HepG2 (cell line): ENCODE results near the gene CNTN4. TPM values are rescaled to one million over a fixed set of nuclear protein-coding genes. Genes with fewer than 3 reads are reported as not detected.

ENCODE experiments used
- ATAC-seq: fragments of 200-7000 bp; cut with Tn5 transposase; 3 replicates; pipeline ENCODE4 v1.9.1; 2020; ENCODE audit warnings: mild to moderate bottlenecking, moderate library complexity
- BruUV-seq: library from RNA; stranded (reverse); fragments of 400-500 nt; replicated peaks from 2 replicates; lab custom pipeline; 2021; lab: Mats Ljungman, UMichigan
- CTCF ChIA-PET: fragments of 300-600 bp; formaldehyde crosslinking; extraction: SDS; loops from one replicate; lab custom pipeline; 2021; ENCODE audit warnings: low total read pairs, inconsistent platforms, low intra/inter-chr PET ratio; lab: Yijun Ruan, JAX
- POLR2A ChIA-PET: fragments of 350-600 bp; sonication (Branson Sonifier 250); formaldehyde crosslinking; loops from one replicate; lab custom pipeline; 2020; ENCODE audit warnings: antibody characterized with exemption, inconsistent platforms; lab: Yijun Ruan, JAX
- DNase-seq: peaks from one replicate; pipeline ENCODE4 v3.0.0-alpha.2; 2015; ENCODE audit warnings: low spot score
- FAIRE-seq: peaks from 3 replicates; lab custom pipeline; 2011; peaks lifted over from hg19 to GRCh38; lab: Jason Lieb, UNC
- H2AFZ ChIP-seq: one replicate; pipeline ENCODE4 v1.6.1; 2011; ENCODE audit warnings: low read length, inconsistent platforms
- H3K27ac ChIP-seq: fragments of 300-600 bp; 3 replicates; pipeline ENCODE4 v1.8.0; 2011; ENCODE audit warnings: mixed run types, mild to moderate bottlenecking, mixed read lengths, low read length, inconsistent platforms; ENCODE audit not compliant: insufficient read depth; ENCODE audit errors: extremely low read length
- H3K27me3 ChIP-seq, 2 experiments: fragments of 200-600 bp in 1 of 2; 2 replicates in 1 of 2; 3 replicates in 1 of 2; pipeline versions ENCODE4 v1.6.0 to v1.8.0; 2011; ENCODE audit warnings: low read length in 2 of 2, mild to moderate bottlenecking in 2 of 2, moderate library complexity in 2 of 2, inconsistent platforms in 1 of 2; ENCODE audit not compliant: insufficient read depth in 2 of 2, control insufficient read depth in 1 of 2
- H3K36me3 ChIP-seq, 2 experiments: fragments of 200-600 bp in 1 of 2; replicated peaks in 1 of 2; 2 replicates in 1 of 2; 3 replicates in 1 of 2; pipeline versions ENCODE4 v1.5.1 to v1.8.0; 2011; ENCODE audit warnings: low read length in 2 of 2, inconsistent platforms in 1 of 2; ENCODE audit not compliant: insufficient read depth in 2 of 2, control insufficient read depth in 1 of 2
- H3K4me1 ChIP-seq: 2 replicates; pipeline ENCODE4 v1.5.1; 2012; ENCODE audit warnings: low read length, inconsistent platforms; ENCODE audit not compliant: insufficient read depth
- H3K4me2 ChIP-seq: 2 replicates; pipeline ENCODE4 v1.6.0; 2011; ENCODE audit warnings: low read depth, low read length, inconsistent platforms
- H3K4me3 ChIP-seq, 3 experiments: fragments of 200-600 bp in 1 of 3; sonication (generic), shearing (Covaris generic) in 1 of 3; replicated peaks in 1 of 3; 2 replicates each; pipeline ENCODE4 v1.5.1; 2011 to 2016; ENCODE audit warnings: low read length in 3 of 3, inconsistent platforms in 2 of 3, low read depth in 2 of 3, mild to moderate bottlenecking in 2 of 3, control low read depth in 1 of 3, mixed read lengths in 1 of 3; ENCODE audit not compliant: insufficient read depth in 1 of 3
- H3K79me2 ChIP-seq: one replicate; pipeline ENCODE4 v1.6.1; 2011; ENCODE audit warnings: low read length, inconsistent platforms; ENCODE audit not compliant: insufficient read depth
- H3K9ac ChIP-seq: 2 replicates; pipeline ENCODE4 v1.6.0; 2011; ENCODE audit warnings: mild to moderate bottlenecking, low read depth, low read length, inconsistent platforms; ENCODE audit not compliant: insufficient read depth
- H3K9me3 ChIP-seq: 2 replicates; pipeline ENCODE4 v1.5.1; 2012; ENCODE audit warnings: mild to moderate bottlenecking, low read length
- H4K20me1 ChIP-seq: 2 replicates; pipeline ENCODE4 v1.6.0; 2011; ENCODE audit warnings: inconsistent platforms, mild to moderate bottlenecking, low read length, moderate library complexity; ENCODE audit not compliant: insufficient read depth
- CBX1 ChIP-seq: IDR thresholded peaks from one replicate; pipeline ENCODE4 v1.6.1; 2016; ENCODE audit warnings: antibody characterized with exemption, low read depth
- EHMT2 ChIP-seq: fragments of 200-600 bp; sonication (generic); IDR thresholded peaks from 2 replicates; pipeline ENCODE4 v1.7.0; 2017; ENCODE audit warnings: antibody characterized with exemption, low read depth, low read length, borderline replicate concordance
- GABPB1 ChIP-seq: IDR thresholded peaks from 2 replicates; pipeline ENCODE4 v1.6.1; 2016; ENCODE audit warnings: mild to moderate bottlenecking, missing genetic modification reagents, moderate library complexity, missing compliant biosample characterization
- HCFC1 ChIP-seq: fragments of 150-350 bp; IDR thresholded peaks from 2 replicates; pipeline ENCODE4 v1.6.1; 2014; ENCODE audit warnings: low read depth, low read length
- JDP2 ChIP-seq: sonication (generic); formaldehyde crosslinking; IDR thresholded peaks from 2 replicates; pipeline ENCODE4 v1.8.1; 2022; ENCODE audit warnings: missing genetic modification reagents, borderline replicate concordance
- JUNB ChIP-seq: sonication (generic); formaldehyde crosslinking; IDR thresholded peaks from 2 replicates; pipeline ENCODE4 v1.8.0; 2022; ENCODE audit warnings: missing genetic modification reagents, mild to moderate bottlenecking, borderline replicate concordance
- KLF12 ChIP-seq: sonication (generic); formaldehyde crosslinking; IDR thresholded peaks from 2 replicates; pipeline ENCODE4 v1.4.0; 2020; ENCODE audit warnings: missing genetic modification reagents, borderline replicate concordance
- PRDM15 ChIP-seq: sonication (generic); formaldehyde crosslinking; IDR thresholded peaks from 2 replicates; pipeline ENCODE4 v1.4.0; 2020; ENCODE audit warnings: missing genetic modification reagents
- SAP130 ChIP-seq: IDR thresholded peaks from 2 replicates; pipeline ENCODE4 v1.6.1; 2016; ENCODE audit warnings: low read depth
- U2AF2 ChIP-seq: fragments of 200-400 bp; formaldehyde crosslinking; IDR thresholded peaks from 2 replicates; pipeline ENCODE4 v1.6.1; 2017; ENCODE audit warnings: low read depth, mild to moderate bottlenecking, low read length
- ZBTB34 ChIP-seq: sonication (generic); formaldehyde crosslinking; IDR thresholded peaks from 2 replicates; pipeline ENCODE4 v1.8.0; 2022; ENCODE audit warnings: mild to moderate bottlenecking, missing genetic modification reagents
- ZNF264 ChIP-seq: sonication (generic); formaldehyde crosslinking; IDR thresholded peaks from 2 replicates; pipeline ENCODE4 v1.4.0; 2020; ENCODE audit warnings: missing genetic modification reagents
- ZNF724P ChIP-seq: sonication (generic); formaldehyde crosslinking; IDR thresholded peaks from 2 replicates; pipeline ENCODE4 v1.8.0; 2022; ENCODE audit warnings: missing genetic modification reagents, borderline replicate concordance
- ZNF891 ChIP-seq: sonication (generic); formaldehyde crosslinking; IDR thresholded peaks from 2 replicates; pipeline ENCODE4 v1.5.0; 2020; ENCODE audit warnings: mild to moderate bottlenecking, missing genetic modification reagents
- WGBS: methylation state at CpG from one replicate; pipeline ENCODE4 v1.1.6; 2017; ENCODE audit warnings: low lambda C conversion rate; 5-methylcytosine and 5-hydroxymethylcytosine counted together
- in situ Hi-C: cut with HindIII; loops from 2 replicates; pipeline ENCODE4 v1.10.0; 2017; ENCODE audit warnings: low pct_unique_long_range_greater_than_20kb; ENCODE audit not compliant: extremely low pct_ligation_motif_present
- intact Hi-C: fragments of 100-400 bp; cut with micrococcal nuclease; formaldehyde crosslinking; loops from one replicate; pipeline ENCODE4 v1.10.0; 2022; ENCODE audit not compliant: unreplicated experiment
- polyA plus RNA-seq, 8 experiments: library from polyadenylated mRNA; depleted of rRNA in 3 of 8; stranded (reverse) in 7 of 8; unstranded in 1 of 8; fragments of >200 nt; fragmentation: Illumina TruSeq in 4 of 8; extraction: Trizol in 4 of 8; gene quantifications; 2 replicates each; pipeline versions ENCODE4 v1.2.1 to v1.2.3, GENCODE V29; 2011 to 2016; ENCODE audit warnings: low read depth in 4 of 8, missing spikeins in 1 of 8, mixed read lengths in 1 of 8; ENCODE audit not compliant: insufficient read depth in 1 of 8
- total RNA-seq, 5 experiments: library from RNA; depleted of rRNA; stranded (reverse); fragments of >200 nt; fragmentation: Illumina TruSeq; extraction: Trizol; gene quantifications; 2 replicates each; pipeline ENCODE4 v1.2.3, GENCODE V29; 2016; ENCODE audit warnings: low read depth in 1 of 5

CNTN4 gene
- total and polyA plus RNA-seq, 2 of the 13 experiments (the other 11 are each of a cell fraction or from before 2014, with no cell fraction given) = 0.01 to 0.13 TPM

- TF ChIP-seq SAP130 (CRISPR knock-in tag) = no peak
- no peak for TF ChIP-seq U2AF2
- TF ChIP-seq ZBTB34 (CRISPR knock-in tag) = no peak
These were observed 762.0 kb downstream of the CNTN4 start (continued) for GRCh38 chr3:2860626-2861025.

- no peak overlapping the region for H3K9ac ChIP-seq
- no peaks in the 10 kb centered on the region for H3K9me3 ChIP-seq
- ATAC-seq (no peak), DNase-seq (no peak), FAIRE-seq (no peak)
- H3K27me3 ChIP-seq = no peaks in the 10 kb centered on the region
- no peak overlapping the region for H3K4me3 ChIP-seq
- WGBS = 0% methylated on average over 1 of the region's 1 CpG
- H3K4me2 ChIP-seq = no peak overlapping the region
- no peaks in the 10 kb centered on the region for H3K36me3 ChIP-seq
- in situ Hi-C loops (no loop called here), intact Hi-C loops (no loop called here)
- CTCF ChIA-PET = no interaction called here
- H4K20me1 ChIP-seq = no peaks in the 10 kb centered on the region
- no peak overlapping the region for H2AFZ ChIP-seq
- TF ChIP-seq JUNB (CRISPR knock-in tag) = no peak
- POLR2A ChIA-PET = no interaction called here
- no peak overlapping the region for H3K27ac ChIP-seq
- no peaks in the 10 kb centered on the region for H3K4me1 ChIP-seq
- no peaks in the 10 kb centered on the region for H3K79me2 ChIP-seq
- no TSS peak for BruUV-seq
These were observed 762.5 kb downstream of the CNTN4 start for GRCh38 chr3:2861120-2861519.

GRCh38 chr3:2861920-2862319 lies 763.3 kb downstream of the CNTN4 start:
- no peaks in the 10 kb centered on the region for H3K36me3 ChIP-seq
- H3K4me3 ChIP-seq = no peak overlapping the region
- POLR2A ChIA-PET = no interaction called here
- no peak overlapping the region for H3K9ac ChIP-seq
- no peak for DNase-seq
- no peak overlapping the region for H3K4me2 ChIP-seq
- H3K79me2 ChIP-seq = no peaks in the 10 kb centered on the region
- CTCF ChIA-PET = no interaction called here
- H2AFZ ChIP-seq = no peak overlapping the region
- no peak for ATAC-seq
- no peak overlapping the region for H3K27ac ChIP-seq
- intact Hi-C loops = no loop called here
- FAIRE-seq = no peak
- no peaks in the 10 kb centered on the region for H3K27me3 ChIP-seq
- no peaks in the 10 kb centered on the region for H3K4me1 ChIP-seq
- H3K9me3 ChIP-seq = no peaks in the 10 kb centered on the region
- WGBS = 0% methylated on average over 1 of the region's 1 CpG
- in situ Hi-C loops = no loop called here
- no peaks in the 10 kb centered on the region for H4K20me1 ChIP-seq
- BruUV-seq = no TSS peak
- TF ChIP-seq ZNF891 (CRISPR knock-in tag) (no peak), ZNF724P (CRISPR knock-in tag) (no peak), ZNF264 (CRISPR knock-in tag) (no peak), JDP2 (CRISPR knock-in tag) (no peak), HCFC1 (no peak), KLF12 (CRISPR knock-in tag) (no peak), EHMT2 (no peak), CBX1 (no peak), PRDM15 (CRISPR knock-in tag) (no peak), GABPB1 (CRISPR knock-in tag) (no peak), SAP130 (CRISPR knock-in tag) (no peak)
